PC-3 (cell line): ENCODE measurements around the gene SPRED3.

ENCODE experiments used
- CTCF ChIP-seq: fragments of 300-600 bp; sonication (generic); conservative IDR thresholded peaks from 2 replicates; pipeline ENCODE4 v1.5.1; 2017; ENCODE audit warnings: antibody characterized with exemption, low read depth, mild to moderate bottlenecking, low read length
- EZH2 ChIP-seq: fragments of 300-600 bp; sonication (generic); IDR thresholded peaks from one replicate; pipeline ENCODE4 v1.6.1; 2017; ENCODE audit warnings: antibody characterized with exemption, mild to moderate bottlenecking, low read length; ENCODE audit not compliant: unreplicated experiment
- EZH2phosphoT487 ChIP-seq: fragments of 300-600 bp; sonication (generic); IDR thresholded peaks from 2 replicates; pipeline ENCODE4 v1.6.1; 2018; ENCODE audit warnings: mild to moderate bottlenecking, antibody characterized with exemption, low read length, borderline replicate concordance

GRCh38 chr19:38391911-38392464 is 3.5 kb downstream of the SPRED3 start:
- TF ChIP-seq EZH2phosphoT487 (no peak), CTCF (no peak), EZH2 (no peak)
